ENCODE measurements around the gene FRYL. TPM values are rescaled to one million over a fixed set of nuclear protein-coding genes. Genes with fewer than 3 reads are reported as not detected.

The FRYL gene
- total RNA-seq, 1 donor from 2014 or later = 30.8 TPM

- no peak for TF ChIP-seq CTCF (IDR thresholded peaks at IDR 0.05)
- no peaks in the 10 kb centered on the region for H3K27me3 Mint-ChIP-seq (ENCODE audit: low read depth)
- no peaks in the 10 kb centered on the region for H3K9me3 Mint-ChIP-seq (ENCODE audit: low read depth)
- no peak overlapping the region for H3K27ac Mint-ChIP-seq (ENCODE audit: unreplicated experiment)
- no peak overlapping the region for H3K4me3 Mint-ChIP-seq (ENCODE audit: unreplicated experiment)
- H3K36me3 Mint-ChIP-seq (ENCODE audit: low read depth) = peaks cover 14% of the 10 kb centered on the region
- no peak for DNase-seq (ENCODE audit: low spot score)
- H3K4me1 Mint-ChIP-seq (ENCODE audit: low read depth) = no peaks in the 10 kb centered on the region
Observed at GRCh38 chr4:48499551-48500066, 280.5 kb downstream of the FRYL start.

GRCh38 chr4:48498895-48499294, 281.2 kb downstream of the FRYL start:
- Mint-ChIP-seq H3K4me3 (ENCODE audit: unreplicated experiment) (no peak overlapping the region), H3K36me3 (ENCODE audit: low read depth) (peaks cover 14% of the 10 kb centered on the region), H3K27ac (ENCODE audit: unreplicated experiment) (no peak overlapping the region), H3K4me1 (ENCODE audit: low read depth) (no peaks in the 10 kb centered on the region), H3K9me3 (ENCODE audit: low read depth) (no peaks in the 10 kb centered on the region), H3K27me3 (ENCODE audit: low read depth) (no peaks in the 10 kb centered on the region)
- TF ChIP-seq CTCF (IDR thresholded peaks at IDR 0.05) = no peak
- no peak for DNase-seq (ENCODE audit: low spot score)

GRCh38 chr4:48495941-48496340, 284.1 kb downstream of the FRYL start:
- no peak for TF ChIP-seq CTCF (IDR thresholded peaks at IDR 0.05)
- no peak overlapping the region for H3K27ac Mint-ChIP-seq (ENCODE audit: unreplicated experiment)
- H3K36me3 Mint-ChIP-seq (ENCODE audit: low read depth) = peaks cover 7% of the 10 kb centered on the region
- H3K27me3 Mint-ChIP-seq (ENCODE audit: low read depth) = peaks cover 15% of the 10 kb centered on the region
- H3K4me1 Mint-ChIP-seq (ENCODE audit: low read depth) = no peaks in the 10 kb centered on the region
- H3K9me3 Mint-ChIP-seq (ENCODE audit: low read depth) = no peaks in the 10 kb centered on the region
- no peak overlapping the region for H3K4me3 Mint-ChIP-seq (ENCODE audit: unreplicated experiment)
- DNase-seq (ENCODE audit: low spot score) = no peak

DNA sequence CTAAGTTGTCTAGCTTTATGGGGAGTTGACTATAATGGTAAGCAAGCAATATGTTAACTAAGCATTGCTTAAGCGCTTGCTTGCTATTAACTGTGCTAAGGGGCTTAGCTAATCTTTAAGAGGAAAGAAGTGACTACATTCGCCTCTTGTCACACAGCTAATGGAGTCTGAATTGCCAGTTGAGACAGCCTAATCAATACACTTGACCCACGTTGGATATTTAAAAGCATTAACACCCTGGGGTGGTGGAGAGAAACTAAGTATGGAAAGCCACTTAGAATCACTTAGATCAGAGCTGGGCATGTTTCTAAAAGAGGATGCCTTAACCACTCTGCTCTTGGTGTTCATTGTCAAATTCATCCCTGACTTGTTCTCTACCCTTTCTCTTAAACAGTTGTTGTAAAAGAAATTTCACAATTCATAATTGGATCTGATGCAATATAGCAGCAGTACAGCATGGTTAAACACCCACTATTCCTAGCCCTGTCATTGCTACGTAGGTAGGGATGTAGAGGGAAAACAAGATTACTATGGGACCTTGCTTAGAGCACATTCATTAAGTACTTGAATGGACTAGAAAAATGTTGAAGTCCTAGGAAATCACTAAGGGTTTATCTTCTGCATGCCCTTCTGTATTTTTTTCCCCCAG, 286.5 kb downstream of the FRYL start:
- Mint-ChIP-seq H3K27me3 (ENCODE audit: low read depth) (peaks cover 21% of the 10 kb centered on the region), H3K27ac (ENCODE audit: unreplicated experiment) (no peak overlapping the region)

More for the DNA sequence above, 286.5 kb downstream of the FRYL start:
- Mint-ChIP-seq H3K4me1 (ENCODE audit: low read depth) (no peaks in the 10 kb centered on the region), H3K9me3 (ENCODE audit: low read depth) (no peaks in the 10 kb centered on the region), H3K4me3 (ENCODE audit: unreplicated experiment) (no peak overlapping the region), H3K36me3 (ENCODE audit: low read depth) (peaks cover 2% of the 10 kb centered on the region)
- no peak for TF ChIP-seq CTCF (IDR thresholded peaks at IDR 0.05)
- DNase-seq (ENCODE audit: low spot score) = no peak

Data from chondrocyte (in vitro differentiated cells).